ENCODE data around the gene LRRK1. TPM values are rescaled to one million over a fixed set of nuclear protein-coding genes. Genes with fewer than 3 reads are reported as not detected.

LRRK1 gene
- polyA plus RNA-seq, 1 donor (not counting 4 experiments of a cell fraction or from before 2014, with no cell fraction given) = 6.2 TPM

DNA sequence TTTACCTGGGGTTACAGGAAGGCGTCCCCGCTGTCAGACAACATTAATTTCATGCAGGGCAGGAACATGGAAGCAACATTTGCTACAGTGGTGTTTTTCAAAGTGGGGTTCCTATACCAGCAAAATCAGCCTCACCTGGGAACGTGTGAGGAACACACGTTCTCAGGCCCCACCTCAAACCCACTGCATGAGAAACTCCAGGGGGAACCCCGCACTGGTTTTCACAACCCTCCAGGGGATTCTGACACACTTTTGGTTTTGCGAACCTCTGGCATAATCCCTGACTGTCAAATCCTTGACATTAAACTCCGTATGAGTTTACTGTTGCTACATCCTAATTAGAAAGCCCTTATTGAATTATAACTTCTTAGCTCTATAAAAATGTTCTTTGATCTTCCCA, 127.7 kb downstream of the LRRK1 start:
- dilution Hi-C loops (cut with MboI; ENCODE audit: extremely low pct_ligation_motif_present, low sequenced_read_pairs) = no loop called here
- H3K27ac ChIP-seq (ENCODE audit: control insufficient read depth, insufficient read depth, low read length) = no peak overlapping the region
- H3K4me1 ChIP-seq (ENCODE audit: control insufficient read depth, extremely low read depth, insufficient read depth, low read length) = no peaks in the 10 kb centered on the region
- H3K36me3 ChIP-seq (ENCODE audit: control insufficient read depth in 2 of 2, extremely low read depth in 1 of 2, insufficient read depth in 2 of 2, low read length in 2 of 2) = peaks cover 13 to 15% of the 10 kb centered on the region in 2 experiments
- no peak overlapping the region for H3K9ac ChIP-seq (ENCODE audit: control insufficient read depth, extremely low read depth, insufficient read depth, low read length)
- no peaks in the 10 kb centered on the region for H3K9me3 ChIP-seq (ENCODE audit: control insufficient read depth, low read depth, low read length)
- no peaks in the 10 kb centered on the region for H3K79me2 ChIP-seq (ENCODE audit: control insufficient read depth, insufficient read depth, low read length)
- no peak for TF ChIP-seq EZH2 (IDR thresholded peaks at IDR 0.05; ENCODE audit: low read length)
- TF ChIP-seq, protein P1, sequence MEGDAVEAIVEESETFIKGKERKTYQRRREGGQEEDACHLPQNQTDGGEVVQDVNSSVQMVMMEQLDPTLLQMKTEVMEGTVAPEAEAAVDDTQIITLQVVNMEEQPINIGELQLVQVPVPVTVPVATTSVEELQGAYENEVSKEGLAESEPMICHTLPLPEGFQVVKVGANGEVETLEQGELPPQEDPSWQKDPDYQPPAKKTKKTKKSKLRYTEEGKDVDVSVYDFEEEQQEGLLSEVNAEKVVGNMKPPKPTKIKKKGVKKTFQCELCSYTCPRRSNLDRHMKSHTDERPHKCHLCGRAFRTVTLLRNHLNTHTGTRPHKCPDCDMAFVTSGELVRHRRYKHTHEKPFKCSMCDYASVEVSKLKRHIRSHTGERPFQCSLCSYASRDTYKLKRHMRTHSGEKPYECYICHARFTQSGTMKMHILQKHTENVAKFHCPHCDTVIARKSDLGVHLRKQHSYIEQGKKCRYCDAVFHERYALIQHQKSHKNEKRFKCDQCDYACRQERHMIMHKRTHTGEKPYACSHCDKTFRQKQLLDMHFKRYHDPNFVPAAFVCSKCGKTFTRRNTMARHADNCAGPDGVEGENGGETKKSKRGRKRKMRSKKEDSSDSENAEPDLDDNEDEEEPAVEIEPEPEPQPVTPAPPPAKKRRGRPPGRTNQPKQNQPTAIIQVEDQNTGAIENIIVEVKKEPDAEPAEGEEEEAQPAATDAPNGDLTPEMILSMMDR (optimal IDR thresholded peaks at IDR 0.05 in 1 of 3, IDR thresholded peaks at IDR 0.05 in 1 of 3, conservative IDR thresholded peaks at IDR 0.05 in 1 of 3; ENCODE audit: extremely low read depth in 1 of 3, insufficient read depth in 2 of 3, low read length in 3 of 3) = no peak
- FAIRE-seq (no peak), DNase-seq (ENCODE audit: low read depth, low spot score) (no peak)
- H3K27me3 ChIP-seq (ENCODE audit: control insufficient read depth, extremely low read depth, insufficient read depth, low read length) = no peaks in the 10 kb centered on the region
- no peaks in the 10 kb centered on the region for H4K20me1 ChIP-seq (ENCODE audit: control insufficient read depth, extremely low read depth, insufficient read depth, low read length)
- no peak overlapping the region for H2AFZ ChIP-seq (ENCODE audit: control insufficient read depth, low read length)
- H3K9me1 ChIP-seq (ENCODE audit: control insufficient read depth, extremely low read depth, insufficient read depth, low read length) = no peaks in the 10 kb centered on the region
- H3K4me3 ChIP-seq (ENCODE audit: control insufficient read depth in 2 of 3, extremely low read depth in 1 of 3, insufficient read depth in 2 of 3, low read depth in 1 of 3, low read length in 3 of 3) = no peak overlapping the region
- no peak overlapping the region for H3K4me2 ChIP-seq (ENCODE audit: control insufficient read depth, extremely low read depth, insufficient read depth, low read depth, low read length)

DNA sequence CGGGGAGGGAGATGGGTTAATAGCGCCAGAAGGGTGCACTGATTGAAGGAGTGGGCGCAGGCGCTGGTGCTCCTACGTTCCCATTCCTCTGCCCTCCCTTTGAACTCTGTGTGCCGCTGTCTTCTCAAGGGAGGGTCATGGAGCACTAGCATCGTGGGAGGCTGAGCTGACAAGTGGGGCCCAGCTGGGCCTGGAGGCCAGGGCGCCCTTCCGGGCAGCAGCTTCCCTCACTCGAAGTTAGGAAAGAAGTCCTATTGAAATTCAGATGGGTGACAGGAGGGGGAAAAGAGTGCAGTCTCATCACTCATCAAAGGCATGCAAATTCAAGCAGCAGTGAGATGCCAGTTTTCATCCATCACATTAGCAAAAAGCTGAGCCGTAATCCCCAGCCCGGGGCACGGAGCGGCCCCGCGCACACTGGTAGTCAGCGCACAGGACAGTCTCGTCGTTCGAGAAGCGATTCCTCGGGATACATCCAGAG, 128.2 kb downstream of the LRRK1 start:
- no peaks in the 10 kb centered on the region for H3K9me1 ChIP-seq (ENCODE audit: control insufficient read depth, extremely low read depth, insufficient read depth, low read length)
- H2AFZ ChIP-seq (ENCODE audit: control insufficient read depth, low read length) = no peak overlapping the region
- H3K4me1 ChIP-seq (ENCODE audit: control insufficient read depth, extremely low read depth, insufficient read depth, low read length) = no peaks in the 10 kb centered on the region
- TF ChIP-seq, protein P1 (optimal IDR thresholded peaks at IDR 0.05 in 1 of 3, IDR thresholded peaks at IDR 0.05 in 1 of 3, conservative IDR thresholded peaks at IDR 0.05 in 1 of 3; ENCODE audit: extremely low read depth in 1 of 3, insufficient read depth in 2 of 3, low read length in 3 of 3) = no peak
- no peak for TF ChIP-seq EZH2 (IDR thresholded peaks at IDR 0.05; ENCODE audit: low read length)
- DNase-seq (ENCODE audit: low read depth, low spot score) (no peak), FAIRE-seq (no peak)
- no peak overlapping the region for H3K4me3 ChIP-seq (ENCODE audit: control insufficient read depth in 2 of 3, extremely low read depth in 1 of 3, insufficient read depth in 2 of 3, low read depth in 1 of 3, low read length in 3 of 3)
- no peak overlapping the region for H3K9ac ChIP-seq (ENCODE audit: control insufficient read depth, extremely low read depth, insufficient read depth, low read length)
- dilution Hi-C loops (cut with MboI; ENCODE audit: extremely low pct_ligation_motif_present, low sequenced_read_pairs) = no loop called here
- H3K27me3 ChIP-seq (ENCODE audit: control insufficient read depth, extremely low read depth, insufficient read depth, low read length) = no peaks in the 10 kb centered on the region
- H3K36me3 ChIP-seq (ENCODE audit: control insufficient read depth in 2 of 2, extremely low read depth in 1 of 2, insufficient read depth in 2 of 2, low read length in 2 of 2) = peaks cover 15% of the 10 kb centered on the region in 2 experiments
- H3K4me2 ChIP-seq (ENCODE audit: control insufficient read depth, extremely low read depth, insufficient read depth, low read depth, low read length) = no peak overlapping the region
- H3K27ac ChIP-seq (ENCODE audit: control insufficient read depth, insufficient read depth, low read length) = no peak overlapping the region
- H4K20me1 ChIP-seq (ENCODE audit: control insufficient read depth, extremely low read depth, insufficient read depth, low read length) = no peaks in the 10 kb centered on the region
- no peaks in the 10 kb centered on the region for H3K9me3 ChIP-seq (ENCODE audit: control insufficient read depth, low read depth, low read length)
- H3K79me2 ChIP-seq (ENCODE audit: control insufficient read depth, insufficient read depth, low read length) = no peaks in the 10 kb centered on the region
